ENCODE results near the gene ZNF594. TPM values are rescaled to one million over a fixed set of nuclear protein-coding genes. Genes with fewer than 3 reads are reported as not detected.
"Not testable (repeated sequence)": the region's sequence is repeated elsewhere in the genome, so short reads cannot be mapped to it uniquely, and the experiment has no call there.

The ZNF594 gene
- 8.7 and 11.5 TPM in 2 replicates for total RNA-seq

- peak; percentile 70 for TF ChIP-seq CTCF (IDR thresholded peaks at IDR 0.05; ENCODE audit: extremely low read depth, low read depth, low read length)
- Histone ChIP-seq H3K9me3 (ENCODE audit: low read depth, low read length) (peaks cover 4% of the 10 kb centered on the region), H2AFZ (ENCODE audit: low read length) (peak within 1 kb of the TSS; percentile 95), H3K4me3 (ENCODE audit: insufficient read depth, low read length) (peak within 1 kb of the TSS; percentile 94), H3K27me3 (ENCODE audit: insufficient read depth, low read length) (no peaks in the 10 kb centered on the region), H4K20me1 (ENCODE audit: insufficient read depth, low read length) (no peaks in the 10 kb centered on the region), H3K4me2 (ENCODE audit: insufficient read depth, low read length) (peak within 1 kb of the TSS; percentile 91), H3K36me3 (ENCODE audit: insufficient read depth, low read length) (peaks cover 14% of the 10 kb centered on the region), H3K27ac (ENCODE audit: low read depth, low read length) (peak within 1 kb of the TSS; percentile 75), H3K79me2 (ENCODE audit: insufficient read depth, low read length) (peaks cover 29% of the 10 kb centered on the region), H3K4me1 (ENCODE audit: insufficient read depth, low read length) (peaks cover 9% of the 10 kb centered on the region)
- peak; percentile 99 for DNase-seq (ENCODE audit: insufficient read length, low spot score, missing footprints)
These were observed at the start of gene ZNF594 for GRCh38 chr17:5191541-5192417. Gene ZNF594, minus strand, starts transcription at chr17:5191868. Its CDS starts 7,612 bp downstream, at chr17:5184256.

GRCh38 chr17:5239769-5240168 is 48.1 kb upstream of the ZNF594 start:
- not testable (repeated sequence) for H2AFZ ChIP-seq (ENCODE audit: low read length); H3K4me2 ChIP-seq (ENCODE audit: insufficient read depth, low read length); H3K4me3 ChIP-seq (ENCODE audit: insufficient read depth, low read length); H3K36me3 ChIP-seq (ENCODE audit: insufficient read depth, low read length); H3K27ac ChIP-seq (ENCODE audit: low read depth, low read length); H4K20me1 ChIP-seq (ENCODE audit: insufficient read depth, low read length); H3K9me3 ChIP-seq (ENCODE audit: low read depth, low read length); DNase-seq (ENCODE audit: insufficient read length, low spot score, missing footprints); H3K27me3 ChIP-seq (ENCODE audit: insufficient read depth, low read length); H3K4me1 ChIP-seq (ENCODE audit: insufficient read depth, low read length); H3K79me2 ChIP-seq (ENCODE audit: insufficient read depth, low read length)

- no peaks in the 10 kb centered on the region for H3K4me1 ChIP-seq (ENCODE audit: insufficient read depth, low read length)
- H3K4me3 ChIP-seq (ENCODE audit: insufficient read depth, low read length): no peak overlapping the region
- H3K9me3 ChIP-seq (ENCODE audit: low read depth, low read length): no peaks in the 10 kb centered on the region
- TF ChIP-seq CTCF (IDR thresholded peaks at IDR 0.05; ENCODE audit: extremely low read depth, low read depth, low read length): no peak
- H3K4me2 ChIP-seq (ENCODE audit: insufficient read depth, low read length): no peak overlapping the region
- H3K79me2 ChIP-seq (ENCODE audit: insufficient read depth, low read length): no peaks in the 10 kb centered on the region
- H3K27ac ChIP-seq (ENCODE audit: low read depth, low read length): no peak overlapping the region
- H2AFZ ChIP-seq (ENCODE audit: low read length): no peak overlapping the region
- H3K36me3 ChIP-seq (ENCODE audit: insufficient read depth, low read length): no peaks in the 10 kb centered on the region
- no peaks in the 10 kb centered on the region for H3K27me3 ChIP-seq (ENCODE audit: insufficient read depth, low read length)
- no peaks in the 10 kb centered on the region for H4K20me1 ChIP-seq (ENCODE audit: insufficient read depth, low read length)
- no peak for DNase-seq (ENCODE audit: insufficient read length, low spot score, missing footprints)
These were observed 46.7 kb upstream of the ZNF594 start for GRCh38 chr17:5238333-5238732.

GRCh38 chr17:5237541-5238016 is 45.9 kb upstream of the ZNF594 start:
- Histone ChIP-seq H3K4me3 (ENCODE audit: insufficient read depth, low read length) (no peak overlapping the region), H2AFZ (ENCODE audit: low read length) (no peak overlapping the region), H4K20me1 (ENCODE audit: insufficient read depth, low read length) (no peaks in the 10 kb centered on the region), H3K27ac (ENCODE audit: low read depth, low read length) (no peak overlapping the region), H3K4me1 (ENCODE audit: insufficient read depth, low read length) (no peaks in the 10 kb centered on the region), H3K4me2 (ENCODE audit: insufficient read depth, low read length) (no peak overlapping the region), H3K79me2 (ENCODE audit: insufficient read depth, low read length) (no peaks in the 10 kb centered on the region), H3K36me3 (ENCODE audit: insufficient read depth, low read length) (no peaks in the 10 kb centered on the region), H3K27me3 (ENCODE audit: insufficient read depth, low read length) (no peaks in the 10 kb centered on the region), H3K9me3 (ENCODE audit: low read depth, low read length) (no peaks in the 10 kb centered on the region)
- peak; percentile 94 for DNase-seq (ENCODE audit: insufficient read length, low spot score, missing footprints)
- TF ChIP-seq CTCF (IDR thresholded peaks at IDR 0.05; ENCODE audit: extremely low read depth, low read depth, low read length): peak; percentile 77

All from osteoblast (primary cell).